ENCODE measurements around the gene RAB32.
"Not testable (repeated sequence)": the region's sequence is repeated elsewhere in the genome, so short reads cannot be mapped to it uniquely, and the experiment has no call there.

GRCh38 chr6:146566661-146567060 is 23.0 kb downstream of the RAB32 start:
- TF ChIP-seq CTCF (IDR thresholded peaks at IDR 0.05; ENCODE audit: insufficient read depth, low read length, poor library complexity, severe bottlenecking); EZH2phosphoT487 (conservative IDR thresholded peaks at IDR 0.05; ENCODE audit: low read length): not testable (repeated sequence)

Data from SU-DHL-6 (cell line).